ENCODE results near the gene PBX4. TPM values are rescaled to one million over a fixed set of nuclear protein-coding genes. Genes with fewer than 3 reads are reported as not detected.

PBX4 gene
- total RNA-seq, 1 experiment from 2014 or later: 11.6 TPM

DNA sequence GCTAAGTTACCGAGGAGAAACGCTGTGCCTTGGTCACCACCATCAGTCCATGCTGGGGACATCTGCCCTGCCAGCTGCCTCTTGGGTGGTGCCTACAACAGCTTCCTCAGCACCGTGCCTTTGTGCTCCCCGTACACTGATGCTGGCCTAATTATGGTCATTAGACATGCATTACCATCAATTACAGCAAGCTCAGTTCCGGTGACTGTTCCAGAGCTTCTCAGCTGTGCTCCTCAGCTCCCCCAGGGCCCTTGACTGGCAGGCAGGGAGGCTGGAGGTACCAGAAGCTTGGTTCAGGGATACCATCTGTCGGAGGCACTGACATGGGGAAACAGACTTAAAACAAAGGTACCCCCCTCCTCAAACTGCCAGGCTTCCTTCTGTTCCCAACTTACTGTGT, 40.2 kb downstream of the PBX4 start:
- no peaks in the 10 kb centered on the region for H3K79me2 ChIP-seq (ENCODE audit: insufficient read depth, low read length)
- no peak overlapping the region for H2AFZ ChIP-seq (ENCODE audit: low read depth, low read length, poor library complexity, severe bottlenecking)
- ATAC-seq (no peak), DNase-seq (ENCODE audit: low read depth, low spot score) (no peak)
- ChIA-PET POLR2A (no interaction called here), RAD21 (ENCODE audit: low non-redundant PET in 1 of 2, low total read pairs in 2 of 2, uncharacterized antibody in 2 of 2, unreplicated experiment in 2 of 2) (interaction anchor here in 1 of 2 experiments (0.9 kb wide), 1 partner anchor 66 kb away, joined by 3 read pairs; the partner anchor contains the start of gene GMIP), CTCF (interaction anchor here (0.8 kb wide), 1 partner anchor 25 kb away, joined by 3 read pairs; no protein-coding TSS in a partner anchor)
- H3K9me2 ChIP-seq (ENCODE audit: insufficient read depth): no peaks in the 10 kb centered on the region
- intact Hi-C loops (cut with micrococcal nuclease): no loop called here
- H4K20me1 ChIP-seq (ENCODE audit: insufficient read depth): no peaks in the 10 kb centered on the region
- TF ChIP-seq ELF1 (IDR thresholded peaks at IDR 0.05; ENCODE audit: borderline replicate concordance, low read depth): no peak
- TF ChIP-seq POLR2A (IDR thresholded peaks at IDR 0.05; ENCODE audit: borderline replicate concordance, extremely low read depth, insufficient read depth, insufficient read length): no peak
- no peak for TF ChIP-seq ZBTB33 (IDR thresholded peaks at IDR 0.05; ENCODE audit: extremely low read depth, insufficient replicate concordance, low read length)
- no peak for TF ChIP-seq EZH2 (IDR thresholded peaks at IDR 0.05)
- TF ChIP-seq CBX3 (IDR thresholded peaks at IDR 0.05; ENCODE audit: low read depth): no peak
- no peak for TF ChIP-seq TCF7L2 (IDR thresholded peaks at IDR 0.05; ENCODE audit: borderline replicate concordance, extremely low read depth, insufficient read depth, insufficient read length)
- no peak for TF ChIP-seq ZNF274 (IDR thresholded peaks at IDR 0.05; ENCODE audit: low read depth, low read length)
- TF ChIP-seq ATF3 (IDR thresholded peaks at IDR 0.05): no peak
- H3K36me3 ChIP-seq (ENCODE audit: control insufficient read depth in 1 of 2, insufficient read depth in 2 of 2, low read length in 2 of 2): no peaks in the 10 kb centered on the region
- no peak overlapping the region for H3K4me2 ChIP-seq (ENCODE audit: low read length)
- no peak overlapping the region for H3K9ac ChIP-seq (ENCODE audit: low read length)
- no peaks in the 10 kb centered on the region for H3K9me3 ChIP-seq (ENCODE audit: control insufficient read depth in 1 of 2, insufficient read depth in 1 of 2, low read depth in 1 of 2, low read length in 2 of 2)
- no peak overlapping the region for H3K4me3 ChIP-seq (replicated peaks in 1 of 2; ENCODE audit: low read depth in 1 of 2, low read length in 2 of 2)
- H3K27me3 ChIP-seq (ENCODE audit: insufficient read depth, low read length): no peaks in the 10 kb centered on the region
- H3K27ac ChIP-seq (ENCODE audit: low read depth, low read length): no peak overlapping the region
- BruUV-seq (replicated peaks): no TSS peak
- peaks cover 7 to 22% of the 10 kb centered on the region in 2 experiments; a peak in 3 of 4 replicates for H3K4me1 ChIP-seq (ENCODE audit: control insufficient read depth in 1 of 2, insufficient read depth in 2 of 2, low read length in 2 of 2)
